ENCODE results near the gene DDX51.

DNA sequence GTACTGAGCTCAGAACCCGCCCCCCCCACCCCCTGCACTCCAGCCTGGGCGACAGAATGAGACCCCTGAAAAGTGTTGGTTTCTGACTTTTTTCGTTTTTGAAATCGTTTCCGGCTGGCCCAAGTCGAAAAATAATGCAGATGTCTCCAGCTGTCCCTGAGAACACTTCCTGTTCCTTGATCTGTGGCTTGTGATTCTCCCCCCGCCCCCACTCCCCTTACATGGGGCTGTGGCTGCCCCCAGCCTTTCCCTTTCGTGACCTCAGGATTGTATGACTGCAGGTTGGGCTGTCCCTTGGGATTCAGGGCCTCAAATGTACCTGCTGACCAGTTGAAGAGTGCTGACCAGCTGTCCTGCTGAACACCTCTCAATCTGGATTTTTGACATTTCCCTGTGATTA is 34.2 kb upstream of the DDX51 start:
- TF ChIP-seq MYC (IDR thresholded peaks at IDR 0.05; ENCODE audit: borderline replicate concordance, low read length), result no peak
- no peak for TF ChIP-seq NPAS2 (CRISPR knock-in tag; IDR thresholded peaks at IDR 0.05; ENCODE audit: borderline replicate concordance)

Data from A549 (cell line).